ENCODE data around the gene STK24.
A peak's percentile ranks its signal among the peaks of the same experiment; 100 is the strongest.

STK24 gene

GRCh38 chr13:98450026-98450425 lies 126.9 kb downstream of the STK24 start:
- Histone ChIP-seq H3K36me3 (replicated peaks in 1 of 2; ENCODE audit: control insufficient read depth in 2 of 2, insufficient read depth in 2 of 2, low read length in 2 of 2) (peaks cover 35 to 94% of the 10 kb centered on the region in 2 donors), H2BK12ac (ENCODE audit: low read length) (no peak overlapping the region), H3K4me2 (ENCODE audit: insufficient read depth, low read length, poor library complexity, severe bottlenecking) (no peak overlapping the region), H3K9ac (ENCODE audit: low read depth, low read length, poor library complexity) (no peak overlapping the region), H3K18ac (ENCODE audit: low read length) (no peak overlapping the region), H4K91ac (ENCODE audit: low read depth, low read length, poor library complexity) (no peak overlapping the region), H2BK5ac (ENCODE audit: low read length) (no peak overlapping the region), H3K14ac (ENCODE audit: low read length) (no peak overlapping the region), H3K9me3 (replicated peaks in 1 of 2; ENCODE audit: control insufficient read depth in 2 of 2, insufficient read depth in 1 of 2, low read depth in 1 of 2, low read length in 2 of 2) (no peaks in the 10 kb centered on the region), H2AFZ (ENCODE audit: low read length) (no peak overlapping the region), H2BK15ac (ENCODE audit: low read length) (no peak overlapping the region), H3K79me1 (ENCODE audit: low read depth, low read length) (peaks cover 2% of the 10 kb centered on the region), H3K4me3 (ENCODE audit: low read length in 2 of 2) (no peak overlapping the region), H3K23ac (ENCODE audit: low read depth, low read length, poor library complexity) (no peak overlapping the region), H2AK5ac (ENCODE audit: low read depth, low read length) (no peak overlapping the region), H3K27me3 (ENCODE audit: control insufficient read depth in 3 of 3, insufficient read depth in 3 of 3, low read depth in 1 of 3, low read length in 3 of 3) (no peaks in the 10 kb centered on the region), H4K8ac (ENCODE audit: low read depth, low read length) (no peak overlapping the region), H2BK120ac (ENCODE audit: low read depth, low read length) (no peak overlapping the region), H3K4ac (ENCODE audit: low read length) (no peak overlapping the region), H3K4me1 (ENCODE audit: control insufficient read depth in 2 of 2, insufficient read depth in 1 of 2, low read depth in 1 of 2, low read length in 2 of 2) (peaks cover 12 to 20% of the 10 kb centered on the region in 2 donors), H3K27ac (replicated peaks; ENCODE audit: low read length) (no peak overlapping the region)
- no CpG with 5 or more reads among the region's 1 CpG for WGBS, 2 donors (ENCODE audit: extremely low coverage in 2 of 2, insufficient read length in 2 of 2, insufficient replicate concordance in 1 of 2)
- DNase-seq (ENCODE audit: low spot score), result no peak

GRCh38 chr13:98449273-98449672 lies 127.6 kb downstream of the STK24 start:
- no peak overlapping the region for H3K18ac ChIP-seq (ENCODE audit: low read length)
- H3K27ac ChIP-seq (replicated peaks; ENCODE audit: low read length), result no peak overlapping the region
- no peaks in the 10 kb centered on the region for H3K9me3 ChIP-seq (replicated peaks in 1 of 2; ENCODE audit: control insufficient read depth in 2 of 2, insufficient read depth in 1 of 2, low read depth in 1 of 2, low read length in 2 of 2)
- no peak overlapping the region for H3K9ac ChIP-seq (ENCODE audit: low read depth, low read length, poor library complexity)
- H4K91ac ChIP-seq (ENCODE audit: low read depth, low read length, poor library complexity), result no peak overlapping the region
- H3K4ac ChIP-seq (ENCODE audit: low read length), result no peak overlapping the region
- peaks cover 12 to 20% of the 10 kb centered on the region in 2 donors for H3K4me1 ChIP-seq (ENCODE audit: control insufficient read depth in 2 of 2, insufficient read depth in 1 of 2, low read depth in 1 of 2, low read length in 2 of 2)
- H2AK5ac ChIP-seq (ENCODE audit: low read depth, low read length), result no peak overlapping the region
- no peak for DNase-seq (ENCODE audit: low spot score)
- H3K79me1 ChIP-seq (ENCODE audit: low read depth, low read length), result peaks cover 2% of the 10 kb centered on the region
- H3K14ac ChIP-seq (ENCODE audit: low read length), result no peak overlapping the region
- H2BK5ac ChIP-seq (ENCODE audit: low read length), result no peak overlapping the region
- H2BK120ac ChIP-seq (ENCODE audit: low read depth, low read length), result no peak overlapping the region
- H3K36me3 ChIP-seq (replicated peaks in 1 of 2; ENCODE audit: control insufficient read depth in 2 of 2, insufficient read depth in 2 of 2, low read length in 2 of 2), result peaks cover 30 to 89% of the 10 kb centered on the region in 2 donors
- no peak overlapping the region for H3K4me2 ChIP-seq (ENCODE audit: insufficient read depth, low read length, poor library complexity, severe bottlenecking)
- H3K23ac ChIP-seq (ENCODE audit: low read depth, low read length, poor library complexity), result no peak overlapping the region
- WGBS, 2 donors (ENCODE audit: extremely low coverage in 2 of 2, insufficient read length in 2 of 2, insufficient replicate concordance in 1 of 2), result no CpG with 5 or more reads among the region's 16 CpGs
- no peaks in the 10 kb centered on the region for H3K27me3 ChIP-seq (ENCODE audit: control insufficient read depth in 3 of 3, insufficient read depth in 3 of 3, low read depth in 1 of 3, low read length in 3 of 3)
- H3K4me3 ChIP-seq (ENCODE audit: low read length in 2 of 2), result no peak overlapping the region
- H4K8ac ChIP-seq (ENCODE audit: low read depth, low read length), result no peak overlapping the region
- no peak overlapping the region for H2BK15ac ChIP-seq (ENCODE audit: low read length)
- H2BK12ac ChIP-seq (ENCODE audit: low read length), result no peak overlapping the region
- H2AFZ ChIP-seq (ENCODE audit: low read length), result no peak overlapping the region

- Histone ChIP-seq H2BK5ac (ENCODE audit: low read length) (no peak overlapping the region), H3K4ac (ENCODE audit: low read length) (no peak overlapping the region), H3K9me3 (replicated peaks in 1 of 2; ENCODE audit: control insufficient read depth in 2 of 2, insufficient read depth in 1 of 2, low read depth in 1 of 2, low read length in 2 of 2) (no peaks in the 10 kb centered on the region), H3K4me3 (ENCODE audit: low read length in 2 of 2) (no peak overlapping the region), H4K91ac (ENCODE audit: low read depth, low read length, poor library complexity) (no peak overlapping the region), H3K4me1 (ENCODE audit: control insufficient read depth in 2 of 2, insufficient read depth in 1 of 2, low read depth in 1 of 2, low read length in 2 of 2) (peaks cover 12 to 20% of the 10 kb centered on the region in 2 donors), H3K4me2 (ENCODE audit: insufficient read depth, low read length, poor library complexity, severe bottlenecking) (no peak overlapping the region), H2BK120ac (ENCODE audit: low read depth, low read length) (no peak overlapping the region), H3K14ac (ENCODE audit: low read length) (no peak overlapping the region), H2BK15ac (ENCODE audit: low read length) (no peak overlapping the region), H2AFZ (ENCODE audit: low read length) (no peak overlapping the region), H3K18ac (ENCODE audit: low read length) (no peak overlapping the region), H3K9ac (ENCODE audit: low read depth, low read length, poor library complexity) (no peak overlapping the region), H4K8ac (ENCODE audit: low read depth, low read length) (no peak overlapping the region), H2BK12ac (ENCODE audit: low read length) (no peak overlapping the region), H3K27me3 (ENCODE audit: control insufficient read depth in 3 of 3, insufficient read depth in 3 of 3, low read depth in 1 of 3, low read length in 3 of 3) (no peaks in the 10 kb centered on the region), H3K36me3 (replicated peaks in 1 of 2; ENCODE audit: control insufficient read depth in 2 of 2, insufficient read depth in 2 of 2, low read length in 2 of 2) (peaks cover 31 to 89% of the 10 kb centered on the region in 2 donors), H3K79me1 (ENCODE audit: low read depth, low read length) (peaks cover 2% of the 10 kb centered on the region), H3K27ac (replicated peaks; ENCODE audit: low read length) (no peak overlapping the region), H2AK5ac (ENCODE audit: low read depth, low read length) (no peak overlapping the region), H3K23ac (ENCODE audit: low read depth, low read length, poor library complexity) (no peak overlapping the region)
- WGBS, 2 donors (ENCODE audit: extremely low coverage in 2 of 2, insufficient read length in 2 of 2, insufficient replicate concordance in 1 of 2), result no CpG with 5 or more reads among the region's 5 CpGs
- no peak for DNase-seq (ENCODE audit: low spot score)
Observed at GRCh38 chr13:98448642-98448928, 128.3 kb downstream of the STK24 start.

- no peak overlapping the region for H2BK120ac ChIP-seq (ENCODE audit: low read depth, low read length)
- WGBS, 2 donors (ENCODE audit: extremely low coverage in 2 of 2, insufficient read length in 2 of 2, insufficient replicate concordance in 1 of 2), result no CpG with 5 or more reads among the region's 28 CpGs
- H3K9ac ChIP-seq (ENCODE audit: low read depth, low read length, poor library complexity), result no peak overlapping the region
- H2BK12ac ChIP-seq (ENCODE audit: low read length), result no peak overlapping the region
- no peak overlapping the region for H3K4ac ChIP-seq (ENCODE audit: low read length)
- no peaks in the 10 kb centered on the region for H3K9me3 ChIP-seq (replicated peaks in 1 of 2; ENCODE audit: control insufficient read depth in 2 of 2, insufficient read depth in 1 of 2, low read depth in 1 of 2, low read length in 2 of 2)
- H2BK5ac ChIP-seq (ENCODE audit: low read length), result no peak overlapping the region
- no peak overlapping the region for H3K14ac ChIP-seq (ENCODE audit: low read length)
- no peak overlapping the region for H4K91ac ChIP-seq (ENCODE audit: low read depth, low read length, poor library complexity)
- H4K8ac ChIP-seq (ENCODE audit: low read depth, low read length), result peak overlapping the region; percentile 52
- H3K18ac ChIP-seq (ENCODE audit: low read length), result no peak overlapping the region
- no peak overlapping the region for H3K27ac ChIP-seq (replicated peaks; ENCODE audit: low read length)
- no peak overlapping the region for H2AFZ ChIP-seq (ENCODE audit: low read length)
- H3K27me3 ChIP-seq (ENCODE audit: control insufficient read depth in 3 of 3, insufficient read depth in 3 of 3, low read depth in 1 of 3, low read length in 3 of 3), result no peaks in the 10 kb centered on the region
- H3K23ac ChIP-seq (ENCODE audit: low read depth, low read length, poor library complexity), result no peak overlapping the region
- H2AK5ac ChIP-seq (ENCODE audit: low read depth, low read length), result no peak overlapping the region
- no peak overlapping the region for H3K4me3 ChIP-seq (ENCODE audit: low read length in 2 of 2)
- H2BK15ac ChIP-seq (ENCODE audit: low read length), result no peak overlapping the region
- DNase-seq (ENCODE audit: low spot score), result peak; percentile 30
- H3K79me1 ChIP-seq (ENCODE audit: low read depth, low read length), result peaks cover 2% of the 10 kb centered on the region
- H3K36me3 ChIP-seq (replicated peaks in 1 of 2; ENCODE audit: control insufficient read depth in 2 of 2, insufficient read depth in 2 of 2, low read length in 2 of 2), result peaks cover 31 to 89% of the 10 kb centered on the region in 2 donors
- no peak overlapping the region for H3K4me2 ChIP-seq (ENCODE audit: insufficient read depth, low read length, poor library complexity, severe bottlenecking)
- peaks cover 12 to 20% of the 10 kb centered on the region in 2 donors for H3K4me1 ChIP-seq (ENCODE audit: control insufficient read depth in 2 of 2, insufficient read depth in 1 of 2, low read depth in 1 of 2, low read length in 2 of 2)
Observed at GRCh38 chr13:98447881-98448641, 128.8 kb downstream of the STK24 start.

All from neuronal stem cell (in vitro differentiated cells).